Spleen (tissue), 7 donors: ENCODE measurements around the gene OAS1.

Source experiments
- CTCF ChIP-seq, 11 experiments: fragments of 200-600 bp in 7 of 11; fragments of 450-650 bp in 4 of 11; sonication (generic) in 4 of 11; IDR thresholded peaks in 8 of 11; conservative IDR thresholded peaks in 3 of 11; 1 replicate in 7 of 11; 2 replicates in 4 of 11; pipeline versions ENCODE4 v1.4.0 to v1.8.0; 2016 to 2021; ENCODE audit warnings: antibody characterized with exemption in 11 of 11, inconsistent platforms in 4 of 11, mild to moderate bottlenecking in 1 of 11
- POLR2A ChIP-seq, 3 donors: fragments of 450-650 bp; IDR thresholded peaks; one replicate each; pipeline ENCODE4 v1.5.1; 2017; ENCODE audit warnings: antibody characterized with exemption in 3 of 3, mild to moderate bottlenecking in 1 of 3
- POLR2AphosphoS5 ChIP-seq, 3 donors: sonication (generic); formaldehyde crosslinking; IDR thresholded peaks; one replicate each; pipeline ENCODE4 v1.5.1; 2017; ENCODE audit warnings: antibody characterized with exemption in 3 of 3
- donor health status: DM: no; HTN: no; CAD: no; lungs with moderate emphysema.
- donor health status: DM: no; HTN: no; CAD: no.
- donor health status: DM: no; HTN: no; CAD: no.

- TF ChIP-seq CTCF (IDR thresholded peaks at IDR 0.05 in 8 of 11, conservative IDR thresholded peaks at IDR 0.05 in 3 of 11) (no peak), POLR2A (IDR thresholded peaks at IDR 0.05) (no peak), POLR2AphosphoS5 (IDR thresholded peaks at IDR 0.05) (no peak)
Observed at GRCh38 chr12:112876506-112876905, 30.3 kb upstream of the OAS1 start.
